Right lobe of liver (tissue), 6 donors: Measurements from ENCODE around the gene GALNT16. TPM values are rescaled to one million over a fixed set of nuclear protein-coding genes. Genes with fewer than 3 reads are reported as not detected.
"Not testable (repeated sequence)": the region's sequence is repeated elsewhere in the genome, so short reads cannot be mapped to it uniquely, and the experiment has no call there.

ENCODE experiments used
- ATAC-seq, 4 donors: fragments of 200-7000 bp; cut with Tn5 transposase; one replicate each; pipeline ENCODE4 v1.9.1; 2020; ENCODE audit warnings: mild to moderate bottlenecking in 4 of 4, moderate library complexity in 4 of 4
- DNase-seq, 3 donors: peaks; one replicate each; pipeline ENCODE4 v3.0.0-alpha.2; 2020
- H3K27ac ChIP-seq, 3 donors: fragments of 200-600 bp; one replicate each; pipeline ENCODE4 v1.8.0; 2022
- H3K27me3 ChIP-seq, 2 donors: fragments of 200-600 bp; one replicate each; pipeline ENCODE4 v1.8.0; 2022
- H3K36me3 ChIP-seq, 4 donors: fragments of 200-600 bp; sonication (generic) in 1 of 4; one replicate each; pipeline versions ENCODE4 v1.5.1 to v1.8.0; 2017 to 2022; ENCODE audit warnings: control low read depth in 1 of 4
- H3K4me1 ChIP-seq, 4 donors: fragments of 200-600 bp; sonication (generic) in 1 of 4; one replicate each; pipeline versions ENCODE4 v1.5.1 to v1.8.0; 2017 to 2022; ENCODE audit warnings: control low read depth in 1 of 4
- H3K4me3 ChIP-seq, 3 donors: fragments of 200-600 bp; one replicate each; pipeline ENCODE4 v1.8.0; 2022
- H3K9me3 ChIP-seq, 4 donors: fragments of 200-600 bp; sonication (generic) in 1 of 4; one replicate each; pipeline versions ENCODE4 v1.5.1 to v1.8.0; 2017 to 2022; ENCODE audit warnings: control low read depth in 1 of 4
- POLR2A ChIP-seq: fragments of 450-650 bp; IDR thresholded peaks from one replicate; pipeline ENCODE4 v1.6.1; 2017; ENCODE audit warnings: antibody characterized with exemption, mild to moderate bottlenecking
- WGBS: methylation state at CpG from one replicate; pipeline ENCODE4 v1.1.6; 2018; ENCODE audit warnings: low coverage, low lambda C conversion rate; ENCODE audit not compliant: insufficient coverage; ENCODE audit errors: missing lambda C conversion rate; 5-methylcytosine and 5-hydroxymethylcytosine counted together
- intact Hi-C, 2 donors: fragments of 100-400 bp; cut with DNase I; formaldehyde crosslinking; loops; one replicate each; pipeline versions ENCODE4 v1.11.2 to v1.14.1; 2022
- total RNA-seq, 6 experiments: library from RNA; depleted of rRNA in 2 of 6; stranded (reverse); fragments of >200 nt in 2 of 6; fragmentation: NEBNext Ultra II Directional in 3 of 6; extraction: Animal tissue kit (Norgen Biotek cat#: 25700) in 3 of 6; gene quantifications; one replicate each; pipeline versions ENCODE4 v1.1.0 to v1.2.4, GENCODE V29; 2016 to 2023
- TF ChIP-seq, protein P1 (sequence below), 4 donors: fragments of 200-600 bp in 3 of 4; fragments of 450-650 bp in 1 of 4; IDR thresholded peaks; one replicate each; pipeline versions ENCODE4 v1.5.1 to v1.8.0; 2016 to 2022; ENCODE audit warnings: antibody characterized with exemption in 4 of 4, mild to moderate bottlenecking in 2 of 4
- donor health status: DM: no; HTN: yes; CAD: no.
- donor health status: DM: no; HTN: no; CAD: no.
- donor health status: DM: no; HTN: no; CAD: no.
- donor health status: DM: no; HTN: yes; CAD: no.
- donor health status: DM: no; HTN: yes; CAD: no.

Gene GALNT16
- total RNA-seq, 6 experiments from 2014 or later = 0.37 to 1.7 (median 0.94) TPM

DNA sequence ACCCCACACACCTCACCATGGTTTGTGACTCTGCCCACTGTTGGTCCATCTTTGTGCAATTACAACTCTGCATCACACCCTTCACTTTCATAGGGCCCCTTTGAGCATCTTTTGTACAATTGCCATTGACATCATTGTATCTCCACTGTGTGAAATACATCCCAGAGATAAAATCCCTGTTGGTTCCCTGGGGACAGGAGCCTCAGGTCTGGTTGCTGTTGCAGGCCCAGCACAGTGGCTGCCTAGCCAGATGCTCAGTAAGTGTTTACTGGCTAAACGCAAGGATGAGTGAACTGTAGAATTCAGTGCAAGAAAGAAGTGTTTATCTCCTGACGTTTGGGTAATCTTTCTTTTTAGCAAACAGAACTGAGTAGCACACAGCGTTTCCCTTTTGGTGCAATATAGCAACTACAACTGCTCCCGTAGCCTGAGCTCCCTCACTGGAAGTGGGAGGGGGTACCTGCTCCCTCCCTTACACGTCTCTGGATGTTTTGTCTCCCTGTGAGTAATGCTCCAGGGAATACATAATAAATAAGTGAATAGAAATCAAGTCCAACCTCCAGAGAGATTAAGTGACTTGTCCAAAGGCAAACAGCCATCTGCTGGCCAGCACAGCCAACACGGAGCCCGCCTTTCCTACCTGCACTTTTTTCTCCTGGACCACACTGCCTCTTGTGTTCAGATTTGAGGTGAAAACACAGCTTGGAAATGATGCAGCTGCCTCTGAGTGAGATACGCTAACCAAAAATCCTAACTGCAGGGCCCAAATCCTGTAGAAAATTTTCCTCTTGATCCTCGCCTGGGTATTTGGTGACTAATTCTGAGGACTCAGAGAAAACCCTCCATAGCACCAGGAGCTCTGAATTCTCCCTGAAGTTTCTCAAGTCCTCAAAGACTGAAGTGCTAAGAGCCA, 27.4 kb downstream of the GALNT16 start:
- DNase-seq (no peak), ATAC-seq (no peak)
- Histone ChIP-seq H3K4me1 (peaks cover 0 to 19% (median 0%) of the 10 kb centered on the region in 4 donors), H3K9me3 (no peaks in the 10 kb centered on the region), H3K27me3 (no peaks in the 10 kb centered on the region), H3K4me3 (no peak overlapping the region), H3K36me3 (no peaks in the 10 kb centered on the region), H3K27ac (peak overlapping the region in 1 of 3 donors; percentile 6)
- 70% methylated on average over 6 of the region's 9 CpGs for WGBS
- TF ChIP-seq POLR2A = no peak
- TF ChIP-seq, protein P1, sequence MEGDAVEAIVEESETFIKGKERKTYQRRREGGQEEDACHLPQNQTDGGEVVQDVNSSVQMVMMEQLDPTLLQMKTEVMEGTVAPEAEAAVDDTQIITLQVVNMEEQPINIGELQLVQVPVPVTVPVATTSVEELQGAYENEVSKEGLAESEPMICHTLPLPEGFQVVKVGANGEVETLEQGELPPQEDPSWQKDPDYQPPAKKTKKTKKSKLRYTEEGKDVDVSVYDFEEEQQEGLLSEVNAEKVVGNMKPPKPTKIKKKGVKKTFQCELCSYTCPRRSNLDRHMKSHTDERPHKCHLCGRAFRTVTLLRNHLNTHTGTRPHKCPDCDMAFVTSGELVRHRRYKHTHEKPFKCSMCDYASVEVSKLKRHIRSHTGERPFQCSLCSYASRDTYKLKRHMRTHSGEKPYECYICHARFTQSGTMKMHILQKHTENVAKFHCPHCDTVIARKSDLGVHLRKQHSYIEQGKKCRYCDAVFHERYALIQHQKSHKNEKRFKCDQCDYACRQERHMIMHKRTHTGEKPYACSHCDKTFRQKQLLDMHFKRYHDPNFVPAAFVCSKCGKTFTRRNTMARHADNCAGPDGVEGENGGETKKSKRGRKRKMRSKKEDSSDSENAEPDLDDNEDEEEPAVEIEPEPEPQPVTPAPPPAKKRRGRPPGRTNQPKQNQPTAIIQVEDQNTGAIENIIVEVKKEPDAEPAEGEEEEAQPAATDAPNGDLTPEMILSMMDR (IDR thresholded peaks at IDR 0.05) = no peak
- intact Hi-C loops = no loop called here

DNA sequence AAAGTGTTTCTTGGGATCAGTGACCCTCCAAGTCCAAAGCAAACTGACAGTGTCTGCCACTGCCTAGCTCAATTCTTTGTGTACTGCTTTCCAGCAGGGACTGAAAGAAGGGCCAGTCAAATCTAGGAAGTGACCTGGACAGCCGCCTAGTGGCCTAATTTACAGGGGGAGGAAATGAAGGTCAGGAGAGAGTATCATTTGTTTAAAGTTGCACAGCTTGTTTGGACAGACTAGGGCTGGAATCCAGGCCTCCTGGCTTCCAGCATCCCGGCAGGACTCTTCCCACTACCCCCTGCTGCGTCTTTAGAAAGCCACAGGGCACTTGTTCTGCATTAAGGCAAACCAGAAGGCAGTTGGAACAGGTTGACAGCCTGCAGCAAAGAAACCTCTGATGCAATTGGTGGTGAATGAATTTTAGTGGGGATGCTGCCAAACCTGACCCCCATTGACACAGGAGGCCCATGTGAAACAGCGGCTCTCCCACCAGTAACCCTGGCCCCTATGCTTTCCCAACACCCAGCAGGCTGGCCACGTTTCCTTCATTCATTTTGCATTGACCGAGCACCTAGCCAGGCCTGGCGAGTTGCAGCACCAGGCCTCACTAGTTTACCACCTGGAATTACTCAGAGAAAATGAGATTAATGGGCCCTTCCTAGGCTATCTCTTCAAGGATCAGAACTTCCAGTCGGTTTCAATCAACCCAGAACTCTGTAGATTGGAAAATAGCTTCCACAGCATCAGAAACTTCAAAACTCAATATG, 28.2 kb downstream of the GALNT16 start:
- no peaks in the 10 kb centered on the region for H3K27me3 ChIP-seq
- peak; percentile 73 to 84 (median 82) for ATAC-seq
- 39% methylated on average over 5 of the region's 8 CpGs for WGBS
- no peak overlapping the region for H3K4me3 ChIP-seq
- peak overlapping the region in 1 of 3 donors; percentile 6 for H3K27ac ChIP-seq
- H3K4me1 ChIP-seq = peaks cover 0 to 19% (median 0%) of the 10 kb centered on the region in 4 donors
- no peaks in the 10 kb centered on the region for H3K9me3 ChIP-seq
- no peaks in the 10 kb centered on the region for H3K36me3 ChIP-seq
- intact Hi-C loops = no loop called here
- TF ChIP-seq, protein P1 (IDR thresholded peaks at IDR 0.05) = peak; percentile 44 to 57 (median 50)
- no peak for TF ChIP-seq POLR2A
- peak; percentile 38 to 78 (median 62) for DNase-seq

DNA sequence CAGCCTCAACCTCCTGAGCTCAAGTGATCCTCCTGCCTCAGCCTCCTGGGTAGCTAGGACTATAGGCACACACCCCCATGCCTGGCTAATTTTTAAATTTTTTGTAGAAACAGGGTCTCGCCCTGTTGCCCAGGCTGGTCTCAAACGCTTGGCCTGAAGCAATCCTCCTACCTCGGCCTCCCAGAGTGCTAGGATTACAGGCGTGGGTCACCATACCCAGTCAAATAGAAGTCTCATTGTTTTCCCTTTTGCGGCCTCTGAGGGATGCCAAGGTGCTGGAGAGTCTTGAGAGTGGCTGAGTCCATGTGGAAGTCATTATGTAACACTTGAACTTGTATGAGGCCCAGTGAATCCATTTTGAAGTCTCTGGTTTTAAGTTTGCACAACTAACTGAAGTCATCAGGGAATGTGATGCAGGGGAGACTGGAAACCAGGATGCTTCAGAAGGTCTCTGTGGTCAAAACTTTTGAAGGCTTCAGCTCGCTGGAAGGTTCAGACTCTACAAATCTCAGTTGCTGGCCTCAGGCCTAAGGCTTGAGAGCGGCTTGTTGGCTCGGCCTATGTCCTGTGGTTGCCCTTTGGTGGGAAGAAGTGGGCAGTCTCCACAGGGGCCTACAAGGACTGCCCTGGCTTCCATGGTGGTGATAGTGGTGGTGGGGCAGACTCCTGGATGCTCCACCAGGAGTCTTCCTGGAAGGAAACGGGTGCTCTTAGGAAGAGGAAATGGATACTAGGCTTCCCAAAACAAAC, 29.2 kb downstream of the GALNT16 start:
- Histone ChIP-seq H3K4me1 (peaks cover 0 to 19% (median 0%) of the 10 kb centered on the region in 4 donors), H3K27ac (no peak overlapping the region), H3K4me3 (no peak overlapping the region), H3K9me3 (no peaks in the 10 kb centered on the region), H3K27me3 (no peaks in the 10 kb centered on the region), H3K36me3 (no peaks in the 10 kb centered on the region)
- ATAC-seq (no peak), DNase-seq (no peak)
- WGBS = 86% methylated on average over 5 of the region's 9 CpGs
- intact Hi-C loops = no loop called here
- TF ChIP-seq, protein P1 (IDR thresholded peaks at IDR 0.05) = no peak
- no peak for TF ChIP-seq POLR2A

DNA sequence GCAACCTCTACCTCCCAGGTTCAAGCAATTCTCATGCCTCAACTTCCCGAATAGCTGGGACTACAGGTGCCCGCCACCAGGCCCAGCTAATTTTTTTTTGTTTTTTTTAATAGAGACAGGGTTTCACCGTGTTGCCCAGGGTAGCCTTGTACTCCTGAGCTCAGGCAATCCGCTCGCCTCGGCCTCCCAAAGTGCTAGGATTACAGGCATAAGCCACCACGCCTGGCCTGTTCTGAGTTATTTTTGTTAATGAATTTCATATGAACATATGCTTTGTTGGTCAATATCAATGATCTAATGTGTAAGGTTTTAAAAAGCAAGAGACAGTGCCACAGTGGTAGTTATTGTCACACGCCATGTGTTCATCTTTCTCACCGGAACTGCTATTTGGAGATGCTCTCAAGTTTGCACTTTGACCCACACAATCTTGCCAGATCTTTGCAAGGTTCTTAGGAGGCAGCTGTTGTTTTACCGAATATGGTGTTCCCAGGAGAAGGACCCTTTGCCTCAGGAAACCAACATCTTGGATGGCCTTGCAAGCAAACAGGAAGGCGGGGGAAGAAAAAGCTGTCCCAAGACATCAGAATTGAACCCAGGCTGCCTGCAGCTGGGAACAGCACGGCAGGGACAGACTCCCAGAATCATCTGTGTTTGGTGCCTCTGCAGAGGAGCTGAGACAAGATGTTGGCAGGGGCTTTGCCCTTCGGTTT, 30.0 kb downstream of the GALNT16 start:
- Histone ChIP-seq H3K4me3 (no peak overlapping the region), H3K27ac (no peak overlapping the region), H3K9me3 (no peaks in the 10 kb centered on the region), H3K36me3 (no peaks in the 10 kb centered on the region), H3K27me3 (no peaks in the 10 kb centered on the region), H3K4me1 (peaks cover 0 to 19% (median 0%) of the 10 kb centered on the region in 4 donors)
- ATAC-seq (no peak), DNase-seq (no peak)
- WGBS = 80% methylated on average over 12 of the region's 13 CpGs
- intact Hi-C loops = no loop called here
- no peak for TF ChIP-seq POLR2A
- TF ChIP-seq, protein P1 (IDR thresholded peaks at IDR 0.05) = no peak

DNA sequence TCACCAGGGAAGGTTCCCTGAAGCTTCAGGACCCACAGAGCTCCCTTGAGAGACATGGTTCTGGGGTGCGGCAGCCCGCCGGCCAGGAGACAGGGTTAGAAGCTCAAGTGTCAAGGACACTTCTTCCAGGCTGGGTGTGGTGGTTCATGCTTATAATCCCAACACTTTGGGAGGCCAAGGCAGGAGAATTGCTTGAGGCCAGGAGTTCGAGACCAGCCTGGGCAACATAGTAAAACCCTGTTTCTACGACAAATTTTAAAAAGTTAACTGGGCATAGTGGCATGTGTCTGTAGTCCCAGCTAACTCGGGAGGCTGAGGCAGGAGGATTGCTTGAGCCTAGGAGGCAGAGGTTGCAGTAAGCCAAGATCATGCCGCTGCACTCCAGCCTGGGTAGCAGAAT, 30.9 kb downstream of the GALNT16 start:
- H3K27me3 ChIP-seq, H3K4me3 ChIP-seq, H3K36me3 ChIP-seq, intact Hi-C loops, H3K27ac ChIP-seq, DNase-seq, H3K9me3 ChIP-seq, ATAC-seq: not testable (repeated sequence)
- H3K4me1 ChIP-seq = peaks cover 0 to 19% (median 0%) of the 10 kb centered on the region in 4 donors
- 50% methylated on average over 1 of the region's 7 CpGs for WGBS
